Uterus (tissue), 4 donors: ENCODE measurements around the gene UBASH3A. TPM values are rescaled to one million over a fixed set of nuclear protein-coding genes. Genes with fewer than 3 reads are reported as not detected.
"Not testable (repeated sequence)": the region's sequence is repeated elsewhere in the genome, so short reads cannot be mapped to it uniquely, and the experiment has no call there.

Experiments used
- DNase-seq, 2 donors: peaks; one replicate each; pipeline ENCODE4 v3.0.0-alpha.2; 2019 to 2020
- H3K27ac ChIP-seq, 2 donors: fragments of 200-600 bp; sonication (generic); 1 replicate in 1 of 2; 2 replicates in 1 of 2; pipeline ENCODE4 v1.5.1; 2016 to 2018
- H3K27me3 ChIP-seq, 2 donors: fragments of 200-600 bp; sonication (generic); one replicate each; pipeline ENCODE4 v1.5.1; 2018 to 2019; ENCODE audit warnings: control low read depth in 1 of 2
- H3K36me3 ChIP-seq, 2 donors: fragments of 200-600 bp; sonication (generic); one replicate each; pipeline ENCODE4 v1.5.1; 2019; ENCODE audit warnings: control low read depth in 1 of 2
- H3K4me1 ChIP-seq, 2 donors: fragments of 200-600 bp; sonication (generic); one replicate each; pipeline ENCODE4 v1.5.1; 2018 to 2019; ENCODE audit warnings: control low read depth in 1 of 2
- H3K4me3 ChIP-seq, 2 donors: fragments of 200-600 bp; sonication (generic); 1 replicate in 1 of 2; 2 replicates in 1 of 2; pipeline ENCODE4 v1.5.1; 2018 to 2019; ENCODE audit warnings: mild to moderate bottlenecking in 1 of 2
- H3K9me3 ChIP-seq, 2 donors: fragments of 200-600 bp; sonication (generic); one replicate each; pipeline ENCODE4 v1.5.1; 2019; ENCODE audit warnings: control low read depth in 1 of 2
- CTCF ChIP-seq, 4 experiments: fragments of 200-600 bp in 2 of 4; fragments of 450-650 bp in 2 of 4; sonication (generic) in 2 of 4; IDR thresholded peaks; one replicate each; pipeline ENCODE4 v1.5.1; 2016 to 2019; ENCODE audit warnings: antibody characterized with exemption in 4 of 4, mild to moderate bottlenecking in 2 of 4, moderate library complexity in 1 of 4
- POLR2A ChIP-seq, 2 donors: fragments of 450-650 bp; IDR thresholded peaks; one replicate each; pipeline ENCODE4 v1.6.1; 2016; ENCODE audit warnings: antibody characterized with exemption in 2 of 2, mild to moderate bottlenecking in 1 of 2, moderate library complexity in 1 of 2
- intact Hi-C: fragments of 100-400 bp; cut with DNase I; formaldehyde crosslinking; loops from one replicate; pipeline ENCODE4 v1.15.1; 2023; ENCODE audit warnings: low total_unique reads
- total RNA-seq, 4 donors: library from RNA; depleted of rRNA in 3 of 4; stranded (reverse); fragments of >200 nt in 3 of 4; gene quantifications; one replicate each; pipeline versions ENCODE4 v1.1.0 to v1.2.4, GENCODE V29; 2014 to 2023
- donor health status: DM: yes; HTN: yes; CAD: no.

UBASH3A gene
- total RNA-seq, 4 donors from 2014 or later = 0.79 to 1.0 TPM; not detected in 2

GRCh38 chr21:42466700-42467099 lies 63.0 kb downstream of the UBASH3A start:
- intact Hi-C loops = no loop called here
- no peak for DNase-seq
- H3K4me3 ChIP-seq = no peak overlapping the region
- H3K36me3 ChIP-seq = no peaks in the 10 kb centered on the region
- no peaks in the 10 kb centered on the region for H3K9me3 ChIP-seq
- no peaks in the 10 kb centered on the region for H3K27me3 ChIP-seq
- H3K4me1 ChIP-seq = no peaks in the 10 kb centered on the region
- no peak for TF ChIP-seq CTCF (IDR thresholded peaks at IDR 0.05)
- TF ChIP-seq POLR2A (IDR thresholded peaks at IDR 0.05) = no peak
- H3K27ac ChIP-seq = no peak overlapping the region

GRCh38 chr21:42467140-42467983 lies 63.7 kb downstream of the UBASH3A start:
- no peaks in the 10 kb centered on the region for H3K4me1 ChIP-seq
- TF ChIP-seq POLR2A (IDR thresholded peaks at IDR 0.05) (no peak), CTCF (IDR thresholded peaks at IDR 0.05) (no peak)
- H3K4me3 ChIP-seq = no peak overlapping the region
- H3K36me3 ChIP-seq = no peaks in the 10 kb centered on the region
- intact Hi-C loops = no loop called here
- no peak overlapping the region for H3K27ac ChIP-seq
- H3K27me3 ChIP-seq = no peaks in the 10 kb centered on the region
- H3K9me3 ChIP-seq = no peaks in the 10 kb centered on the region
- DNase-seq = no peak

- DNase-seq = no peak
- TF ChIP-seq CTCF (IDR thresholded peaks at IDR 0.05) (no peak), POLR2A (IDR thresholded peaks at IDR 0.05) (no peak)
- Histone ChIP-seq H3K36me3 (no peaks in the 10 kb centered on the region), H3K4me3 (no peak overlapping the region), H3K9me3 (no peaks in the 10 kb centered on the region), H3K27me3 (no peaks in the 10 kb centered on the region), H3K4me1 (no peaks in the 10 kb centered on the region), H3K27ac (no peak overlapping the region)
- intact Hi-C loops = no loop called here
These were observed 64.9 kb downstream of the UBASH3A start for GRCh38 chr21:42468491-42469131.

- Histone ChIP-seq H3K9me3 (no peaks in the 10 kb centered on the region), H3K36me3 (no peaks in the 10 kb centered on the region), H3K27ac (no peak overlapping the region), H3K4me1 (no peaks in the 10 kb centered on the region), H3K4me3 (no peak overlapping the region), H3K27me3 (no peaks in the 10 kb centered on the region)
- no peak for DNase-seq
- intact Hi-C loops = no loop called here
- no peak for TF ChIP-seq CTCF (IDR thresholded peaks at IDR 0.05)
- no peak for TF ChIP-seq POLR2A (IDR thresholded peaks at IDR 0.05)
These were observed 65.6 kb downstream of the UBASH3A start for GRCh38 chr21:42469272-42469671.

GRCh38 chr21:42469726-42470125 lies 66.0 kb downstream of the UBASH3A start:
- H3K9me3 ChIP-seq, H3K4me3 ChIP-seq, H3K27me3 ChIP-seq, H3K27ac ChIP-seq, H3K4me1 ChIP-seq, H3K36me3 ChIP-seq, DNase-seq, intact Hi-C loops: not testable (repeated sequence)
